ENCODE results near the gene PGAM2.

PGAM2 gene

GRCh38 chr7:44098092-44099068 is 33.0 kb upstream of the PGAM2 start:
- no peak for TF ChIP-seq CTCF (IDR thresholded peaks at IDR 0.05; ENCODE audit: control insufficient read depth, insufficient read depth, low read depth, low read length, missing control alignments)
- no peak for DNase-seq (ENCODE audit: low read depth)
- no peak overlapping the region for H3K4me3 ChIP-seq (ENCODE audit: control insufficient read depth, low read depth, low read length)

GRCh38 chr7:44097064-44097932 is 31.9 kb upstream of the PGAM2 start:
- no peak overlapping the region for H3K4me3 ChIP-seq (ENCODE audit: control insufficient read depth, low read depth, low read length)
- no peak for TF ChIP-seq CTCF (IDR thresholded peaks at IDR 0.05; ENCODE audit: control insufficient read depth, insufficient read depth, low read depth, low read length, missing control alignments)

GRCh38 chr7:44096326-44096881 is 31.0 kb upstream of the PGAM2 start:
- no peak for TF ChIP-seq CTCF (IDR thresholded peaks at IDR 0.05; ENCODE audit: control insufficient read depth, insufficient read depth, low read depth, low read length, missing control alignments)
- H3K4me3 ChIP-seq (ENCODE audit: control insufficient read depth, low read depth, low read length) = no peak overlapping the region
- no peak for DNase-seq (ENCODE audit: low read depth)

More at GRCh38 chr7:44097064-44097932, 31.9 kb upstream of the PGAM2 start:
- no peak for DNase-seq (ENCODE audit: low read depth)

GRCh38 chr7:44095781-44096180 is 30.4 kb upstream of the PGAM2 start:
- TF ChIP-seq CTCF (IDR thresholded peaks at IDR 0.05; ENCODE audit: control insufficient read depth, insufficient read depth, low read depth, low read length, missing control alignments) = no peak
- H3K4me3 ChIP-seq (ENCODE audit: control insufficient read depth, low read depth, low read length) = no peak overlapping the region
- no peak for DNase-seq (ENCODE audit: low read depth)

GRCh38 chr7:44094883-44095592 is 29.7 kb upstream of the PGAM2 start:
- no peak overlapping the region for H3K4me3 ChIP-seq (ENCODE audit: control insufficient read depth, low read depth, low read length)
- no peak for TF ChIP-seq CTCF (IDR thresholded peaks at IDR 0.05; ENCODE audit: control insufficient read depth, insufficient read depth, low read depth, low read length, missing control alignments)
- no peak for DNase-seq (ENCODE audit: low read depth)

- H3K4me3 ChIP-seq (ENCODE audit: control insufficient read depth, low read depth, low read length) = no peak overlapping the region
- no peak for DNase-seq (ENCODE audit: low read depth)
- no peak for TF ChIP-seq CTCF (IDR thresholded peaks at IDR 0.05; ENCODE audit: control insufficient read depth, insufficient read depth, low read depth, low read length, missing control alignments)
Observed at GRCh38 chr7:44094365-44094764, 29.0 kb upstream of the PGAM2 start.

Measured in AG09309 (cell line).